ENCODE measurements around the gene FGF4.

Gene FGF4

GRCh38 chr11:69726481-69726880, 48.7 kb downstream of the FGF4 start (continued):
- no peak for TF ChIP-seq ZNF561 (tag by site-specific recombination; IDR thresholded peaks at IDR 0.05; ENCODE audit: borderline replicate concordance)
- TF ChIP-seq KLF10 (tag by site-specific recombination; IDR thresholded peaks at IDR 0.05): no peak
- TF ChIP-seq ELK4 (IDR thresholded peaks at IDR 0.05; ENCODE audit: borderline replicate concordance, low read depth, low read length): no peak
- TF ChIP-seq ZNF48 (tag by site-specific recombination; IDR thresholded peaks at IDR 0.05): no peak
- no peak for TF ChIP-seq ZFHX2 (tag by site-specific recombination; conservative IDR thresholded peaks at IDR 0.05)
- TF ChIP-seq ZBTB7A (tag by site-specific recombination; IDR thresholded peaks at IDR 0.05; ENCODE audit: low read depth): no peak

GRCh38 chr11:69726019-69726418, 49.1 kb downstream of the FGF4 start:
- TF ChIP-seq ZNF837 (tag by site-specific recombination; IDR thresholded peaks at IDR 0.05): no peak
- no peak for TF ChIP-seq SP3 (tag by site-specific recombination; IDR thresholded peaks at IDR 0.05)
- TF ChIP-seq TSHZ1 (tag by site-specific recombination; IDR thresholded peaks at IDR 0.05; ENCODE audit: borderline replicate concordance): no peak
- no peak for TF ChIP-seq ZXDB (tag by site-specific recombination; IDR thresholded peaks at IDR 0.05)
- no peak for TF ChIP-seq OVOL3 (tag by site-specific recombination; IDR thresholded peaks at IDR 0.05)
- no peak for TF ChIP-seq ZNF510 (tag by site-specific recombination; IDR thresholded peaks at IDR 0.05; ENCODE audit: insufficient replicate concordance)
- no peak for TF ChIP-seq ZNF184 (tag by site-specific recombination; IDR thresholded peaks at IDR 0.05)
- TF ChIP-seq ZNF148 (tag by site-specific recombination; IDR thresholded peaks at IDR 0.05; ENCODE audit: borderline replicate concordance): no peak
- ChIA-PET CTCF (no interaction called here), POLR2A (no interaction called here)

GRCh38 chr11:69721745-69722144, 53.4 kb downstream of the FGF4 start:
- Histone ChIP-seq H3K4me1 (ENCODE audit: control insufficient read depth, insufficient read depth, low read length) (no peaks in the 10 kb centered on the region), H3K36me3 (ENCODE audit: control insufficient read depth in 2 of 2, insufficient read depth in 1 of 2, low read length in 2 of 2) (no peaks in the 10 kb centered on the region), H3K4me3 (ENCODE audit: low read depth, low read length) (no peak overlapping the region), H3K9me3 (ENCODE audit: control insufficient read depth, insufficient read depth, low read depth, low read length) (no peaks in the 10 kb centered on the region), H3K27ac (ENCODE audit: extremely low read depth, low read depth, low read length) (no peak overlapping the region)
- CTCF ChIA-PET: interaction anchor here (1.7 kb wide), 1 partner anchor 166 kb away, joined by 5 read pairs; no protein-coding TSS in a partner anchor
- TF ChIP-seq GLI4 (tag by site-specific recombination; IDR thresholded peaks at IDR 0.05) (no peak), OVOL3 (tag by site-specific recombination; IDR thresholded peaks at IDR 0.05) (no peak), GLIS2 (tag by site-specific recombination; IDR thresholded peaks at IDR 0.05) (no peak), ZNF292 (tag by site-specific recombination; IDR thresholded peaks at IDR 0.05; ENCODE audit: borderline replicate concordance, low read depth) (no peak), ZNF19 (tag by site-specific recombination; IDR thresholded peaks at IDR 0.05; ENCODE audit: low read depth) (no peak), ZNF184 (tag by site-specific recombination; IDR thresholded peaks at IDR 0.05) (no peak), RBAK (tag by site-specific recombination; IDR thresholded peaks at IDR 0.05) (no peak), SETDB1 (IDR thresholded peaks at IDR 0.05; ENCODE audit: insufficient read length, low read length) (no peak), ZNF175 (tag by site-specific recombination; IDR thresholded peaks at IDR 0.05) (no peak)
- POLR2A ChIA-PET: no interaction called here

More at GRCh38 chr11:69726019-69726418, 49.1 kb downstream of the FGF4 start:
- Histone ChIP-seq H3K4me3 (ENCODE audit: low read depth, low read length) (no peak overlapping the region), H3K36me3 (ENCODE audit: control insufficient read depth in 2 of 2, insufficient read depth in 1 of 2, low read length in 2 of 2) (no peaks in the 10 kb centered on the region), H3K4me1 (ENCODE audit: control insufficient read depth, insufficient read depth, low read length) (no peaks in the 10 kb centered on the region), H3K27ac (ENCODE audit: extremely low read depth, low read depth, low read length) (no peak overlapping the region), H3K9me3 (ENCODE audit: control insufficient read depth, insufficient read depth, low read depth, low read length) (no peaks in the 10 kb centered on the region)
